Endometrial microvascular endothelial cells (primary cell): Measurements from ENCODE around the gene RBX1. TPM values are rescaled to one million over a fixed set of nuclear protein-coding genes. Genes with fewer than 3 reads are reported as not detected.
"Not testable (repeated sequence)": the region's sequence is repeated elsewhere in the genome, so short reads cannot be mapped to it uniquely, and the experiment has no call there.

Experiments
- in situ Hi-C: cut with HindIII; loops from 2 replicates; pipeline ENCODE4 v1.10.0; 2017; ENCODE audit warnings: low sequenced_read_pairs, low pct_unique_long_range_greater_than_20kb; ENCODE audit errors: inconsistent ontology term
- total RNA-seq: library from RNA; depleted of rRNA; stranded (reverse); fragments of >200 nt; gene quantifications from one replicate; pipeline ENCODE4 v1.2.3, GENCODE V29; 2015; ENCODE audit errors: inconsistent ontology term

The RBX1 gene
- 97.5 TPM for total RNA-seq

DNA sequence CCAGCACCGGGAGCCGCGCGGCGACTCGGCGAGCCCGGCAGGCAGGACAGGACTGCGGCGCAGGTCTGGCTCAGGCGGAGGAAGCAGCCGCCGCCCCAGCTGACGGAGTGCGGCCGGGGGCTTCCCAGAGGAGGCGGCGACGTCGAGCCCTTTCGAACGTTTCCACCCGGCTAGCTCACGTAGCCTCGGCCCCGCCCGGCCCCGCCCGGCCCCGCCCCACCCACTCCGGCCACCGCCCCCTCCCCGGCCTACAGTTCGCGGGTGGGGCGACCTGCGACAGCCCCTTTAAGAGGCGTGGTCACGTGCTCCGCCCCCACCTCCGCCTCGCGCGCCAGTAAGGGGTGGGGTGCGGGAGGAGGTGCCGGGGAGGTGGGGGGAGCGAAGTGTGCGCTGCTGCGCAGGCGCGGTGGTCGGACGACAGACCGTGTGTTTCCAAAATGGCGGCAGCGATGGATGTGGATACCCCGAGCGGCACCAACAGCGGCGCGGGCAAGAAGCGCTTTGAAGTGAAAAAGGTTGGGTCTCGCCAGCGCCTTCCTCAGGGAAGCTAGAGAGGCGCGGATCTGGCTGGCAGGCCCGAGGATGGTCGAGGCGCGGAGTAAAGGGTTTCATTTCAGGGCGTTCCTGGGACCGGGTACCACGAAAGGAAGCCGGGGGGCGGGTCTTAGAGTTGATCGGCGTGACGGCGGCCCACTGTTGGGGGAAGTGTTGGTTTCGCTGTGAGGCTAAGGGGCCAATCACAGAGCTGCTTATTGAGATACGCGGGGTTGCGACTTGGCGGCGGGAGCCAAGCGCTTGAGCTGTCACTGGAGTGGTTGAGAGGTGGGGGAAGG lies at the start of gene RBX1:
TSS of gene RBX1 (plus strand) at position 417 of the 833 bp plus-strand sequence. CDS start at position 438, 21 bp downstream.
- in situ Hi-C loops: no loop called here

DNA sequence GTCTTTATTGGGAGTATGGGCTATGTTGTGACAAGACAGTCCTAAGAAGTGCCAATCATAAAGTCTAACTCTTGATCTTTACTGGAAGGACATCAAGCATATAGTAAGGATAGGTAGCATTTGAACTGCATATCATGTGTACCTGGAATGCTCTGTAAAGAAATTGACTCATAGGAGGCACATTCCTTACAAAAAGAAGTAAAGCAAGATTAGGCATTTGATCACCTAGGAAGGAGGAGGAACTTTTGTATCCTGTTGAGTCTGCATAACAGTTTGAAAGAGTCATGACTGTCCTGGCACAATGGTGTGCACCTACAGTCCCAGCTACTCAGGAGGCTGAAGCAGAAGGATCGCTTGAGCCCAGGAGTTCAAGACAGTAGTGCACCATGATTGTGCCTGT lies 47.1 kb upstream of the RBX1 start:
- in situ Hi-C loops: no loop called here

- in situ Hi-C loops: no loop called here
Observed at GRCh38 chr22:40908895-40909294, 42.3 kb upstream of the RBX1 start.

GRCh38 chr22:40911772-40912171 lies 39.4 kb upstream of the RBX1 start:
- in situ Hi-C loops: no loop called here

GRCh38 chr22:40912987-40913386 lies 38.2 kb upstream of the RBX1 start:
- in situ Hi-C loops: not testable (repeated sequence)

DNA sequence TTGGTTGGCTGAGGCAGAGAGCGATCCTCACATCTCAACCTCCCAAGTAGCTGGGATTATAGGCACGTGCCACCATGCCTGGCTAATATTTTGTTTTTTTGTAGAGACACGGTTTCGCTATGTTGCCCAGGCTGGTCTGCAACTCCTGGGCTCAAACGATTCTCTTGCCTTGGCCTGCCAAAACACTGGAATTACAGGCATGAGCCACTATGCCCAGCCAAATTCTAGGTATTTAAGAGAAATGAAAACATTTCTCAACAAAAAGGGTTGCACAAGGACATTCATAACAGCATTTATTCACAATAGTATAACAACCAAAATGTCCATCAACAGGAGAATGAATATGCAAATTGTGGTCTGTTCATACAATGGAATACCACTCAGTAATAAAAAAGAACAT lies 31.7 kb upstream of the RBX1 start:
- in situ Hi-C loops: no loop called here

DNA sequence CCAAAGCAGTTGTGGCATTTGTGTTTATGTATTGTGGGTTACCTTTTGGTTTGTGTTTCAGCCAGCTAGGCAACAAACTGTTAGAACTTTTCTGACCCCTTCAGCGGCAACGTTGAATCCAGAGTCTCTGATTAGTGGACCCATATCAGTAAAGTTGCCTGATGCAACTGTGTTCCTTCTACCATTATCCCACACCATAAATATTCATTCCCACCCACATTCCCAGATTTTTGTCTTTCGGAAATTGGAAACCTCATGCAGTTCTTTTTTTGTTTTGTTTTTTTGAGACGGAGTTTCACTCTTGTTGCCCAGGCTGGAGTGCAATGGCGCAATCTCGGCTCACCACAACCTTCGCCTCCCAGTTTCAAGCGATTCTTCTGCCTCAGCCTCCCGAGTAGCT lies 30.7 kb upstream of the RBX1 start:
- in situ Hi-C loops: no loop called here

GRCh38 chr22:40922484-40923303 lies 28.5 kb upstream of the RBX1 start:
- in situ Hi-C loops: no loop called here

DNA sequence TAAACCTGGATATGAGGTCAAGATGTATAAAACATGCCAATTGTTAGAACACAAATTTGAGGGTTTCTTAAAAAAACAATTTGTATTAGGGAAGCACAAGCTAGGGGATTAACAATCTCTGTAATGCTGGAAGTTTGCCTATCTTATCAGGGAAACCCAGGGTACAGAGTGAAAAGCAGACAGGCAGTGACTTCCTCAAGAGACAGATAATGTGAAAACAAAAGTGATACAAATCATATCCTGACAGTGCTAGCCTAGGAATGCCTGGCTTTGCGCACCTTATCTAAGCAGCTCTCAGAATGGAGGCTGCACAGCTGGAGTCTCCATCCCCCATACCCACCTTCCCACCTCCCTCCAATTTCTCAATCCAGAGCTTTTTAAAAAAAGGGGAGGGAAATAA lies 22.5 kb upstream of the RBX1 start:
- in situ Hi-C loops: no loop called here

GRCh38 chr22:40932396-40932795 lies 18.8 kb upstream of the RBX1 start:
- in situ Hi-C loops: no loop called here

GRCh38 chr22:40939202-40939601 lies 12.0 kb upstream of the RBX1 start:
- in situ Hi-C loops: no loop called here

DNA sequence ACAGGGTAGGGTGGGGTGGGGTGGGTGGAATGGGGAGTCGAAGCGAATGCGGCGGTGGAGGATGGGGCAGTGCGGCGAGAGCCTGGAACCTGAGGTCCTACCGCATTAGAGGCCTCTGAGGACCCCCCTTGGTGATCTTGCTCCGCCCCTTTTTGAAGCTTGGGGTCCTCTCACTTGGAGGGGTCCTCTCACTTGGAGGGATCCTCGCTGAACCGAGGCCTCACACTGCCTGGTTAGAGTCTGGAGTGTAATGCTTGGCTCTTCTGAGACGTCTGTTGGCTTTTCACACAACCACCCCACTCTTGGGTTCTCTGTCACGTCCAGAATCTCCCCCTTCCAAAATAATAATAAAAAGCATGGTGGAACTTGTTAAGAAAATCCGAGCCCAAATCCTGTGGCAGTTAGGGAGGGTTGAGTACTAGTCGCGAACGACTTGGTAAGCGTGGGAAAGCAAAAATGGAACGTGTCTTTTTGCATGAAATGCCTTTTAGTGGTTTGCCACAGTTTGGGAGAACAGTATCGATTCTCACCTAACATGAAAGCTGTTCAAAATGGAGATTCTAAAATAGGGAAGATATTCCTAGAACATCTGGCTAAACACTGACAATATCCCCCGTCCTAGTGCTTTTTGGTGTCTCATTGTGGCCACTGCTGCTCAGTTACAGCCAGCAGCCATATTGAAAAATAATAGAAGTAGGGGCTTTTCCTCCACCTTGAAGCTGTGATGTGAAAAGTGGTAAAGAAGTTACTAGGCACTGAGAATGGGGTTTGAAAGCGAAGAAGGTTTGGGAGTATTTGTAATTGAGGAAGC lies 822 bp downstream of the RBX1 start:
- in situ Hi-C loops: no loop called here

- in situ Hi-C loops: no loop called here
Observed at GRCh38 chr22:40953471-40953870, 2.3 kb downstream of the RBX1 start.

DNA sequence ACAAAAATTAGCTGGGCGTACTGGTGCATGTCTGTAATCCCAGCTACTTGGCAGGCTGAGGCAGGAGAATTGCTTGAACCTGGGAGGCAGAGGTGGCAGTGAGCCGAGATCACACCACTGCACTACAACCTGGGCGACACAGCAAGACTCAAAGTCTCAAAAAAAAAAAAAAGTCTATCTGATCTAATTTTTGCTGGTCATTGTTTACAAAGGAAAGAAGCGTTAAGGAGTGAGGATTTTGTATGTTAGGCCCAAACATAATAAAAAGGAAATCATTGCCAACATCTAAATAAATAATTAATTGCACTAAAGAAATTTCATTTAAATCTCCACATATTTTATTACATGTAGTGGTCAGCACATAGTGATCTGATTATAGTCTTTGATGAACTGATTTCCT lies 2.9 kb downstream of the RBX1 start:
- in situ Hi-C loops: no loop called here

- in situ Hi-C loops: no loop called here
Observed at GRCh38 chr22:40955571-40955970, 4.4 kb downstream of the RBX1 start.

GRCh38 chr22:40957601-40958000 lies 6.4 kb downstream of the RBX1 start:
- in situ Hi-C loops: no loop called here

GRCh38 chr22:40958299-40958698 lies 7.1 kb downstream of the RBX1 start:
- in situ Hi-C loops: no loop called here

DNA sequence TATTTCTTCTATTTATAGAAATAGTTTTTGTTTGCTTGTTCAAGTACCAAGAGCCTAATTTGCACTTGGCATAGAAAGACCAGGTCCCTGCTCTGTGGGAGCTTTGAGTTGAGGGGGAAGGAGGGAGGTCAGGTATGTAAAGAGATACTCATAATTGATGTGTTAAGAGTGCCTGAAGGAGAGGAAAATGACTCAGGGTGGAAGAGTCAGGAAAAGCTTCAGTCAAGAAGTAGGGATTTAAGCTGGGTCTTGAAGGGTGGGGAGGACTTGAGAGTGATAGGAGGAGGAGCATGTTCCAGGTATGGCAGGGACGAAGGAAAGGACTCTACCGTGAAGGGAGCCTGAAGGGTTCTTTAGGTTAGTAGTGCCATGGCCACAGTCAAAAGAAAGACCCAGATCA lies 9.0 kb downstream of the RBX1 start:
- in situ Hi-C loops: loop anchor here (10.0 kb wide), 1 partner anchor 195 kb away; no protein-coding TSS in a partner anchor
